H1 (cell line): ENCODE measurements around the gene ANKRD24.

Source experiments
- CTCF ChIP-seq, 3 experiments: IDR thresholded peaks; 1 replicate in 2 of 3; 2 replicates in 1 of 3; pipeline versions ENCODE4 v1.5.1 to v1.6.1; 2011; ENCODE audit warnings: low read length in 3 of 3, mild to moderate bottlenecking in 3 of 3, inconsistent platforms in 2 of 3, low read depth in 1 of 3, moderate library complexity in 1 of 3; ENCODE audit not compliant: insufficient read depth in 1 of 3; ENCODE audit errors: control extremely low read depth in 1 of 3
- EP300 ChIP-seq, 2 experiments: IDR thresholded peaks; 1 replicate in 1 of 2; 2 replicates in 1 of 2; pipeline ENCODE4 v1.6.1; 2011 to 2012; ENCODE audit warnings: low read depth in 2 of 2, low read length in 2 of 2, mild to moderate bottlenecking in 2 of 2, borderline replicate concordance in 1 of 2, inconsistent platforms in 1 of 2, moderate library complexity in 1 of 2
- EZH2 ChIP-seq: fragments of 200-600 bp; sonication (generic); IDR thresholded peaks from 2 replicates; pipeline ENCODE4 v1.7.1; 2012; ENCODE audit warnings: low read depth, mild to moderate bottlenecking, moderate library complexity, low read length, inconsistent platforms; ENCODE audit not compliant: severe bottlenecking
- HDAC6 ChIP-seq: IDR thresholded peaks from one replicate; pipeline ENCODE4 v1.7.1; 2012; ENCODE audit warnings: low read depth, mild to moderate bottlenecking, inconsistent platforms, low read length, moderate library complexity
- KDM5A ChIP-seq: fragments of 200-600 bp; IDR thresholded peaks from 2 replicates; pipeline ENCODE4 v1.7.1; 2012; ENCODE audit warnings: mild to moderate bottlenecking, low read length, inconsistent platforms, mixed read lengths
- MAFK ChIP-seq: IDR thresholded peaks from 2 replicates; pipeline ENCODE4 v1.6.1; 2012; ENCODE audit warnings: low read depth, mild to moderate bottlenecking, improper control_type of control experiment, low read length
- MAX ChIP-seq: IDR thresholded peaks from 2 replicates; pipeline ENCODE4 v1.6.1; 2012; ENCODE audit warnings: inconsistent platforms
- POLR2A ChIP-seq, 2 experiments: IDR thresholded peaks; 1 replicate in 1 of 2; 2 replicates in 1 of 2; pipeline ENCODE4 v1.6.1; 2011; ENCODE audit warnings: low read depth in 2 of 2, low read length in 2 of 2, mild to moderate bottlenecking in 2 of 2; ENCODE audit errors: control extremely low read depth in 1 of 2
- POLR2AphosphoS5 ChIP-seq: IDR thresholded peaks from 2 replicates; pipeline ENCODE4 v1.6.1; 2011; ENCODE audit warnings: low read depth, low read length
- RBBP5 ChIP-seq: IDR thresholded peaks from 2 replicates; pipeline ENCODE4 v1.7.1; 2012; ENCODE audit warnings: low read depth, mild to moderate bottlenecking, inconsistent platforms, low read length, moderate library complexity, borderline replicate concordance
- RFX5 ChIP-seq: IDR thresholded peaks from 2 replicates; pipeline ENCODE4 v1.6.1; 2011; ENCODE audit warnings: low read depth, low read length, improper control_type of control experiment, borderline replicate concordance
- TAF1 ChIP-seq: IDR thresholded peaks from 2 replicates; pipeline ENCODE4 v1.6.1; 2011; ENCODE audit warnings: mild to moderate bottlenecking, low read depth, low read length
- USF2 ChIP-seq: IDR thresholded peaks from 2 replicates; pipeline ENCODE4 v1.6.1; 2011; ENCODE audit warnings: low read length, improper control_type of control experiment
- YY1 ChIP-seq: IDR thresholded peaks from 2 replicates; pipeline ENCODE4 v1.6.1; 2011; ENCODE audit warnings: low read depth, mild to moderate bottlenecking, low read length

- no peak for TF ChIP-seq MAFK
- no peak for TF ChIP-seq RFX5
- no peak for TF ChIP-seq USF2
- TF ChIP-seq KDM5A, result no peak
- TF ChIP-seq POLR2AphosphoS5, result no peak
- no peak for TF ChIP-seq YY1
- no peak for TF ChIP-seq POLR2A (IDR thresholded peaks at IDR 0.05; ENCODE audit: control extremely low read depth in 1 of 2, low read depth in 2 of 2, low read length in 2 of 2)
- TF ChIP-seq EP300 (IDR thresholded peaks at IDR 0.05; ENCODE audit: borderline replicate concordance in 1 of 2, low read depth in 2 of 2, low read length in 2 of 2), result no peak
- TF ChIP-seq RBBP5, result no peak
- TF ChIP-seq TAF1, result no peak
- TF ChIP-seq CTCF (IDR thresholded peaks at IDR 0.05; ENCODE audit: control extremely low read depth in 1 of 3, insufficient read depth in 1 of 3, low read depth in 1 of 3, low read length in 3 of 3), result no peak
- no peak for TF ChIP-seq HDAC6
- TF ChIP-seq MAX, result no peak
- no peak for TF ChIP-seq EZH2
Observed at GRCh38 chr19:4152241-4152998, 30.1 kb upstream of the ANKRD24 start.
